Fibroblast of the aortic adventitia (primary cell): ENCODE measurements around the gene GRM2. TPM values are rescaled to one million over a fixed set of nuclear protein-coding genes. Genes with fewer than 3 reads are reported as not detected.
A peak's percentile ranks its signal among the peaks of the same experiment; 100 is the strongest.
"Not testable (repeated sequence)": the region's sequence is repeated elsewhere in the genome, so short reads cannot be mapped to it uniquely, and the experiment has no call there.

Source experiments
- DNase-seq: peaks from one replicate; pipeline ENCODE4 v3.0.0-alpha.2; 2010; ENCODE audit warnings: low read depth
- H3K4me3 ChIP-seq: 2 replicates; pipeline ENCODE4 v1.5.1; 2011; ENCODE audit warnings: low read depth, mild to moderate bottlenecking, control low read depth, low read length, moderate library complexity
- CTCF ChIP-seq: IDR thresholded peaks from 2 replicates; pipeline ENCODE4 v1.5.1; 2011; ENCODE audit warnings: mild to moderate bottlenecking, low read length, control low read depth, inconsistent platforms; ENCODE audit not compliant: insufficient read depth
- small RNA-seq: library from RNA; depleted of rRNA; stranded (forward); fragments of <200 nt; gene quantifications from one replicate; pipeline ENCODE3, GENCODE V24; 2012
- total RNA-seq: library from RNA; depleted of rRNA; stranded (reverse); fragments of >200 nt; gene quantifications from 2 replicates; pipeline ENCODE4 v1.2.3, GENCODE V29; 2012; ENCODE audit warnings: low replicate concordance

Gene GRM2
- total RNA-seq, 1 donor, result under 0.01 TPM

GRCh38 chr3:51748327-51748726, 41.5 kb downstream of the GRM2 start:
- no peak overlapping the region for H3K4me3 ChIP-seq
- no peak for DNase-seq
- TF ChIP-seq CTCF, result no peak

GRCh38 chr3:51750878-51751277, 44.0 kb downstream of the GRM2 start:
- no peak for TF ChIP-seq CTCF
- DNase-seq, result no peak
- no peak overlapping the region for H3K4me3 ChIP-seq

GRCh38 chr3:51751287-51751686, 44.4 kb downstream of the GRM2 start:
- no peak for TF ChIP-seq CTCF
- DNase-seq, result no peak
- H3K4me3 ChIP-seq, result no peak overlapping the region

- DNase-seq, H3K4me3 ChIP-seq: not testable (repeated sequence)
Observed at GRCh38 chr3:51753763-51754750, 47.2 kb downstream of the GRM2 start.

- no peak for DNase-seq
- H3K4me3 ChIP-seq, result no peak overlapping the region
- no peak for TF ChIP-seq CTCF
Observed at GRCh38 chr3:51759203-51759602, 52.3 kb downstream of the GRM2 start.

Small RNA genes within 50 kb of the gene (small RNA-seq; reads per million reads assigned to genes)
- gene RNA5SP132, result 53.2 reads per million, percentile 97 among the genes with 10 or more reads in this experiment

Other genes starting within 250 kb of the GRM2 start
- 11.2 and 18.9 TPM in 2 replicates for gene DCAF1, start 207.1 kb upstream of the GRM2 start, total RNA-seq
- gene RAD54L2, start 168.3 kb upstream of the GRM2 start, total RNA-seq, result 19.2 and 20.2 TPM in 2 replicates
- 20.4 and 38.7 TPM in 2 replicates for gene TEX264, start 35.8 kb upstream of the GRM2 start, total RNA-seq
- gene IQCF6, start 72.2 kb downstream of the GRM2 start, total RNA-seq, result not detected in 2 replicates
- gene IQCF2, start 154.5 kb downstream of the GRM2 start, total RNA-seq, result not detected in 2 replicates
- gene IQCF5, start 168.5 kb downstream of the GRM2 start, total RNA-seq, result not detected in 2 replicates
- not detected in 2 replicates for gene IQCF1, start 196.3 kb downstream of the GRM2 start, total RNA-seq
- 16.3 and 16.9 TPM in 2 replicates for gene RRP9, start 234.8 kb downstream of the GRM2 start, total RNA-seq
- gene PARP3, start 235.3 kb downstream of the GRM2 start, total RNA-seq, result 14.6 and 27.1 TPM in 2 replicates
- 0.09 TPM in 1 of 2 replicates, not detected in the other for gene GPR62, start 248.3 kb downstream of the GRM2 start, total RNA-seq